Caco-2 (cell line): Measurements from ENCODE around the gene AKAP11. TPM values are rescaled to one million over a fixed set of nuclear protein-coding genes. Genes with fewer than 3 reads are reported as not detected.
A peak's percentile ranks its signal among the peaks of the same experiment; 100 is the strongest.

Source experiments
- BruUV-seq: library from RNA; stranded (reverse); fragments of 400-500 nt; replicated peaks from 2 replicates; lab custom pipeline; 2021; lab: Mats Ljungman, UMichigan
- CTCF ChIA-PET: fragments of 300-600 bp; sonication (Branson Sonifier 250); formaldehyde crosslinking; loops from one replicate; lab custom pipeline; 2022; ENCODE audit warnings: antibody characterized with exemption; lab: Charles Lee
- POLR2A ChIA-PET: fragments of 300-600 bp; sonication (Branson Sonifier 250); formaldehyde crosslinking; loops from one replicate; lab custom pipeline; 2022; ENCODE audit warnings: antibody characterized with exemption; lab: Charles Lee
- DNase-seq, 2 experiments: peaks; one replicate each; pipeline versions ENCODE4 v3.0.0 to v3.0.0-alpha.2; 2020 to 2022
- H3K27me3 ChIP-seq: replicated peaks from 2 replicates; pipeline ENCODE4 v1.6.0; 2011; ENCODE audit warnings: low read length; ENCODE audit not compliant: control insufficient read depth, insufficient read depth
- H3K36me3 ChIP-seq: 2 replicates; pipeline ENCODE4 v1.5.1; 2011; ENCODE audit warnings: low read length; ENCODE audit not compliant: control insufficient read depth, insufficient read depth
- H3K4me1 ChIP-seq: fragments of 250-450 bp; sonication (Bioruptor Pico); 2 replicates; pipeline ENCODE4 v1.5.1; 2020; ENCODE audit warnings: mild to moderate bottlenecking
- H3K4me3 ChIP-seq: 2 replicates; pipeline ENCODE4 v1.5.1; 2011; ENCODE audit warnings: low read depth, mild to moderate bottlenecking, control low read depth, low read length
- H3K9me3 ChIP-seq: fragments of 250-450 bp; sonication (Bioruptor Pico); 2 replicates; pipeline ENCODE4 v1.5.1; 2020; ENCODE audit warnings: mild to moderate bottlenecking, moderate library complexity
- H3K27ac Mint-ChIP-seq: one replicate; pipeline ENCODE4 v1.8.0; 2022; ENCODE audit warnings: mixed read lengths; ENCODE audit not compliant: unreplicated experiment
- H3K27me3 Mint-ChIP-seq: one replicate; pipeline ENCODE4 v1.8.0; 2022; ENCODE audit warnings: mixed read lengths; ENCODE audit not compliant: insufficient read depth, unreplicated experiment
- H3K36me3 Mint-ChIP-seq: one replicate; pipeline ENCODE4 v1.8.0; 2022; ENCODE audit warnings: mild to moderate bottlenecking, mixed read lengths; ENCODE audit not compliant: insufficient read depth, unreplicated experiment
- H3K4me1 Mint-ChIP-seq: one replicate; pipeline ENCODE4 v1.8.0; 2022; ENCODE audit warnings: low read depth, mixed read lengths; ENCODE audit not compliant: unreplicated experiment
- H3K4me3 Mint-ChIP-seq: one replicate; pipeline ENCODE4 v1.8.0; 2022; ENCODE audit warnings: mild to moderate bottlenecking, moderate library complexity, mixed read lengths; ENCODE audit not compliant: unreplicated experiment
- H3K9me3 Mint-ChIP-seq: one replicate; pipeline ENCODE4 v1.8.0; 2022; ENCODE audit warnings: mixed read lengths; ENCODE audit not compliant: unreplicated experiment
- intact Hi-C: fragments of 100-400 bp; cut with micrococcal nuclease; formaldehyde crosslinking; loops from one replicate; pipeline ENCODE4 v1.10.0; 2022; ENCODE audit not compliant: unreplicated experiment
- total RNA-seq: library from RNA; stranded (reverse); gene quantifications from 2 replicates; pipeline ENCODE4 v1.2.3, GENCODE V29; 2022
- TF ChIP-seq, protein P1 (sequence below), 2 experiments: fragments of 200-600 bp in 1 of 2; IDR thresholded peaks; 1 replicate in 1 of 2; 2 replicates in 1 of 2; pipeline versions ENCODE4 v1.5.1 to v1.8.0; 2011 to 2022; ENCODE audit warnings: antibody characterized with exemption in 1 of 2, control low read depth in 1 of 2, inconsistent platforms in 1 of 2, low read depth in 1 of 2, low read length in 1 of 2, mild to moderate bottlenecking in 1 of 2, moderate library complexity in 1 of 2; ENCODE audit not compliant: insufficient read depth in 1 of 2, severe bottlenecking in 1 of 2, unreplicated experiment in 1 of 2

Gene AKAP11
- total RNA-seq, 1 experiment from 2014 or later, result 28.6 TPM

DNA sequence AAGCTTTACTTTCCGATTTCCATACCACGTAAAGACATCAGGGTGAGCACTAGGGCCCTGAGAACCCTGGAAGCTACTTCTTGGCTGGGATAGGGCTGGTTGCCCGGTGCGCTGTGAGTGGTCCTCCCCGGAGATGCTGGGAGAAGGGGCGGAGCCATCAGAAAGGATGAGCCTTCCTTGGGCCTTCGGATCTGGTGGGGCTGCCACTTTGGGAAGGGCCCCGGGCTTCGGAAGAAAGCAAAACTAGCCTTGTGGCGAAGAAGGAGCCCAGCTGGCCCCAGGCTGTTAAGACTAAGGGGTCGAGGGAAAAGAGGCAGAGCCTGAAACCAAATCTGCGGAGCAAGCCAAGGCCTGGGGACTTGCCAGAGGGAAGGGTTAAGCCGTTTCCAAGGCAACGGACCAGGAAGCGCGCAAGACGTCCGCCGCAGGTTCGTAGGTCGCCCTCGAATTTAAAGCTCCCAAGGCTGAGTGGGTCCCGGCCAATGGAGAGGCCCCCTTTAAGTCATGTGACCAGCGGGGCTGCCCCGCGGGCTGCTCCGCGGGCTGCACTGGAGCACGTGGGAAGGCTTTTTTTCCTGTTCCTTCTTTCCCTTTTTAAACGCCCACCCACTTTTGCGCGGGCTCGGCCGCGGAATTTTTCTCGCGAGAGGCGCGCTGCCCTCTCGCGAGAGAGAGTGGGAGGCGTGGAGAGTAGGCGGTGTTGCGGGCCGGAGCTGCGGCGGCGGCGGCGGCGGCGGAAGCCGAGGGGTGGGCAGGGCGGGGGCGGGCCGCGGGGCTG, 426 bp upstream of the AKAP11 start:
- Mint-ChIP-seq H3K27ac (peak overlapping the region; percentile 94), H3K4me1 (peaks cover 17% of the 10 kb centered on the region), H3K36me3 (peaks cover 11% of the 10 kb centered on the region), H3K27me3 (no peaks in the 10 kb centered on the region), H3K9me3 (peaks cover 14% of the 10 kb centered on the region), H3K4me3 (peak overlapping the region; percentile 98)
- H3K9me3 ChIP-seq, result no peaks in the 10 kb centered on the region
- no peaks in the 10 kb centered on the region for H3K36me3 ChIP-seq
- no peaks in the 10 kb centered on the region for H3K27me3 ChIP-seq
- H3K4me3 ChIP-seq, result peak overlapping the region; percentile 97
- intact Hi-C loops, result loop anchor here (1.0 kb wide), 1 partner anchor 9 kb away; no protein-coding TSS in a partner anchor
- ChIA-PET CTCF (interaction anchor here (0.6 to 1.4 kb wide), 3 partner anchors 37 to 603 kb away, joined by 3 to 5 read pairs (median 3); no protein-coding TSS in a partner anchor), POLR2A (no interaction called here)
- DNase-seq, result peak; percentile 97 to 99
- BruUV-seq, result no TSS peak
- H3K4me1 ChIP-seq, result peaks cover 13% of the 10 kb centered on the region
- TF ChIP-seq, protein P1, sequence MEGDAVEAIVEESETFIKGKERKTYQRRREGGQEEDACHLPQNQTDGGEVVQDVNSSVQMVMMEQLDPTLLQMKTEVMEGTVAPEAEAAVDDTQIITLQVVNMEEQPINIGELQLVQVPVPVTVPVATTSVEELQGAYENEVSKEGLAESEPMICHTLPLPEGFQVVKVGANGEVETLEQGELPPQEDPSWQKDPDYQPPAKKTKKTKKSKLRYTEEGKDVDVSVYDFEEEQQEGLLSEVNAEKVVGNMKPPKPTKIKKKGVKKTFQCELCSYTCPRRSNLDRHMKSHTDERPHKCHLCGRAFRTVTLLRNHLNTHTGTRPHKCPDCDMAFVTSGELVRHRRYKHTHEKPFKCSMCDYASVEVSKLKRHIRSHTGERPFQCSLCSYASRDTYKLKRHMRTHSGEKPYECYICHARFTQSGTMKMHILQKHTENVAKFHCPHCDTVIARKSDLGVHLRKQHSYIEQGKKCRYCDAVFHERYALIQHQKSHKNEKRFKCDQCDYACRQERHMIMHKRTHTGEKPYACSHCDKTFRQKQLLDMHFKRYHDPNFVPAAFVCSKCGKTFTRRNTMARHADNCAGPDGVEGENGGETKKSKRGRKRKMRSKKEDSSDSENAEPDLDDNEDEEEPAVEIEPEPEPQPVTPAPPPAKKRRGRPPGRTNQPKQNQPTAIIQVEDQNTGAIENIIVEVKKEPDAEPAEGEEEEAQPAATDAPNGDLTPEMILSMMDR (IDR thresholded peaks at IDR 0.05; ENCODE audit: insufficient read depth in 1 of 2, low read depth in 1 of 2, low read length in 1 of 2, severe bottlenecking in 1 of 2, unreplicated experiment in 1 of 2), result no peak

DNA sequence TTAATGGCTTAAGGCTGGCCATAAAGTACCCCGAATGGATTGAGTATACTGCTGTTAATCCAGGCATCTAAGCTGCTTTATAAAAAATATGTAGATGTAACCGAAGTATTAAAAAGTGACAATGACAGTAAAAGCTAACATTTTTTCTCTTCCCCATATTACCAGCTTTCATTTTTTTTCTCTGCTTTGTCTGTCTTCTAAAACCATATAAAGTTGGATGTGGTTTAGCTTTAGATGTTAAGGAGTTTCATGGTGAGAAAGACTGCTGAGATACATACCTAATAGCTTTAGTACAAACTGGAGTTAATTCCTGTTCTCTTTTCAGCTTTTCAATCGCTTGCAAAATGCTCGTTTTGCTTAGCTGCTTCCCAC, 838 bp downstream of the AKAP11 start:
- Mint-ChIP-seq H3K27me3 (no peaks in the 10 kb centered on the region), H3K4me3 (peak overlapping the region; percentile 98), H3K9me3 (peaks cover 14% of the 10 kb centered on the region), H3K36me3 (peaks cover 11% of the 10 kb centered on the region), H3K27ac (peak overlapping the region; percentile 94), H3K4me1 (peaks cover 17% of the 10 kb centered on the region)
- TF ChIP-seq, protein P1 (IDR thresholded peaks at IDR 0.05; ENCODE audit: insufficient read depth in 1 of 2, low read depth in 1 of 2, low read length in 1 of 2, severe bottlenecking in 1 of 2, unreplicated experiment in 1 of 2), result no peak
- H3K4me1 ChIP-seq, result peaks cover 13% of the 10 kb centered on the region
- H3K27me3 ChIP-seq, result no peaks in the 10 kb centered on the region
- H3K36me3 ChIP-seq, result no peaks in the 10 kb centered on the region
- H3K4me3 ChIP-seq, result peak overlapping the region; percentile 97
- TSS peak; percentile 37 for BruUV-seq
- intact Hi-C loops, result loop anchor here (1.0 kb wide), 1 partner anchor 8 kb away; no protein-coding TSS in a partner anchor
- H3K9me3 ChIP-seq, result no peaks in the 10 kb centered on the region
- no peak for DNase-seq
- ChIA-PET CTCF (interaction anchor here (1.4 kb wide), 1 partner anchor 206 kb away, joined by 5 read pairs; no protein-coding TSS in a partner anchor), POLR2A (interaction anchor here (0.7 kb wide), 1 partner anchor 206 kb away, joined by 3 read pairs; no protein-coding TSS in a partner anchor)

DNA sequence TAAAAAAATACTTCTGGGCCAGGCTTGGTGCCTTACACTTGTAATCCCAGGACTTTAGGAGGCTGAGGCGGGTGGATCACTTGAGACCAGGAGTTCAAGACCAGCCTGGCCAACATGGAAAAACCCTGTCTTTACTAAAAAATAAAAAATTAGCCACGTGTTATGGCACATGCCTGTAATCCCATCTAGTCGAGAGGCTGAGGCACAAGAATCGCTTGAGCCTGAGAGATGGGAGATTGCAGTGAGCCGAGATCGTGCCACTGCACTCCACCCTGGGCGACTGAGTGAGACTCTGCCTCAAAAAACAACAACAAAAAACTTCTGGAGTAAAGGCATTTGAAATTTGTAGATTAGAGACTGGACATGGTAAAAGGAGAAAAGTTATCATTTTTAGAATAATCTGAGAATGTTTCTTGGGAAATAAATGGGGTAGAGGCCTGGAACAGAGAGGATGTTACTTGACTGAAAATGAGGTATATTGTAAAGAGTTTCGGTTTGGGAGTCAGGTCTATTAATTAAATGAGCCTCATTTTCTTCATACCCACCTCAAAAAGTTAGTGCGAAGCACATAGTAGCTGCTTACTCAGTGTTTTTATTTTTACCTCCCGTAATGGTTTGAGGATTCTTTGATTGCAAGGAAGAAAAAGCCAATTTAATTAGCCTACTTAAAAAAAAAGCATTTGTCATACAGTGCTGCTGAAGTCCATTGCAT, 2.6 kb downstream of the AKAP11 start:
- Mint-ChIP-seq H3K4me3 (no peak overlapping the region), H3K27me3 (no peaks in the 10 kb centered on the region), H3K27ac (no peak overlapping the region), H3K4me1 (peaks cover 17% of the 10 kb centered on the region), H3K36me3 (peaks cover 11% of the 10 kb centered on the region), H3K9me3 (peaks cover 14% of the 10 kb centered on the region)
- DNase-seq, result no peak
- Histone ChIP-seq H3K9me3 (no peaks in the 10 kb centered on the region), H3K4me1 (peaks cover 13% of the 10 kb centered on the region), H3K36me3 (no peaks in the 10 kb centered on the region), H3K4me3 (no peak overlapping the region), H3K27me3 (no peaks in the 10 kb centered on the region)
- POLR2A ChIA-PET, result no interaction called here
- TF ChIP-seq, protein P1 (IDR thresholded peaks at IDR 0.05; ENCODE audit: insufficient read depth in 1 of 2, low read depth in 1 of 2, low read length in 1 of 2, severe bottlenecking in 1 of 2, unreplicated experiment in 1 of 2), result no peak
- no TSS peak for BruUV-seq
- CTCF ChIA-PET, result no interaction called here
- intact Hi-C loops, result no loop called here
